HG03103 (cell line): Measurements from ENCODE around the gene TNFSF10.
"Not testable (repeated sequence)": the region's sequence is repeated elsewhere in the genome, so short reads cannot be mapped to it uniquely, and the experiment has no call there.

Source experiments
- ATAC-seq: cut with Tn5 transposase; IDR thresholded peaks from one replicate; pipeline ENCODE4 v1.9.1; 2021; ENCODE audit warnings: low read depth; ENCODE audit not compliant: unreplicated experiment

The TNFSF10 gene

GRCh38 chr3:172546105-172546504 is 22.9 kb upstream of the TNFSF10 start:
- no peak for ATAC-seq

GRCh38 chr3:172544404-172544803 is 21.2 kb upstream of the TNFSF10 start:
- ATAC-seq: no peak

GRCh38 chr3:172543884-172544283 is 20.7 kb upstream of the TNFSF10 start:
- ATAC-seq: no peak

- no peak for ATAC-seq
Observed at GRCh38 chr3:172543419-172543818, 20.2 kb upstream of the TNFSF10 start.

- ATAC-seq: no peak
Observed at GRCh38 chr3:172542999-172543398, 19.8 kb upstream of the TNFSF10 start.

GRCh38 chr3:172541945-172542488 is 18.8 kb upstream of the TNFSF10 start:
- no peak for ATAC-seq

- no peak for ATAC-seq
Observed at GRCh38 chr3:172540049-172540448, 16.8 kb upstream of the TNFSF10 start.

- no peak for ATAC-seq
Observed at GRCh38 chr3:172539273-172539672, 16.0 kb upstream of the TNFSF10 start.

- no peak for ATAC-seq
Observed at GRCh38 chr3:172538368-172539151, 15.3 kb upstream of the TNFSF10 start.

- ATAC-seq: no peak
Observed at GRCh38 chr3:172537507-172538158, 14.4 kb upstream of the TNFSF10 start.

- no peak for ATAC-seq
Observed at GRCh38 chr3:172536993-172537419, 13.8 kb upstream of the TNFSF10 start.

GRCh38 chr3:172536505-172536904 is 13.3 kb upstream of the TNFSF10 start:
- no peak for ATAC-seq

GRCh38 chr3:172530566-172530965 is 7.3 kb upstream of the TNFSF10 start:
- ATAC-seq: no peak

GRCh38 chr3:172530101-172530561 is 6.9 kb upstream of the TNFSF10 start:
- no peak for ATAC-seq

- no peak for ATAC-seq
Observed at GRCh38 chr3:172528677-172529076, 5.4 kb upstream of the TNFSF10 start.

GRCh38 chr3:172527306-172527705 is 4.1 kb upstream of the TNFSF10 start:
- ATAC-seq: no peak

GRCh38 chr3:172525116-172525613 is 1.9 kb upstream of the TNFSF10 start:
- ATAC-seq: no peak

GRCh38 chr3:172524611-172525010 is 1.4 kb upstream of the TNFSF10 start:
- no peak for ATAC-seq

- ATAC-seq: not testable (repeated sequence)
Observed at GRCh38 chr3:172521837-172522726, 1.1 kb downstream of the TNFSF10 start.

- peak; percentile 56 for ATAC-seq
Observed at GRCh38 chr3:172520301-172520831, 2.9 kb downstream of the TNFSF10 start.
